Right hindlimb (tissue), 1 donor: ENCODE data around the gene ETDC.

Experiments
- DNase-seq: peaks from one replicate; pipeline ENCODE4 v3.0.0-alpha.2; 2018

ETDC gene

DNA sequence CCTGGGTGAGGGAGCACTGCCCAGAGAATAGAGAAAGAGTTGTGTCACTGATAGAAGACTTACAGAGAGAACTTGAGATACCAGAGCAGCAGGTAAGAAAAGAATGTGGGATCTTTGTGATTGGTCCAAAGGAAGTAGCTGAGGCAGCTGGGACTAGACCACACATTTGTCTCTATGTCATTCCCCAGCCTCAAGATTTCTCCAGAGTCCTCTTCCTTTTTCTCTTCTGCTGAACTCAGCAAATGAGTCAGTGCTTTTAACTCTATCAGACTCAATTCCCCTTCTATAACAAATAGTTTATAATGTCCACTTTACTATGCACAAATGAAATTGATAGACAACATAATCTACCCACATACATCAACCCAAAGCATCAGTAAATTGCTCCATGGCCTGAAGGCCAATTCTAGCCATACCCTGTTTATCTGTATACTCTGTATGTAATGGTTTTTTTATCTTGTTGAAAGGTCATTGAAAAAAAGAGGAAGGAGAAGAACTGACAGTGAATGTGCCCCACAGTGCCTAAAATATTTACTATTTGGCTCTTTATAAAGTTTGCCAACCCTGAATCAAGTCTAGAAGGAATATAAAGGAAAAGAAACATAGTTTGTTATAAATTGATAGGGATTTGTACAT lies 38.2 kb downstream of the ETDC start:
- no peak for DNase-seq

DNA sequence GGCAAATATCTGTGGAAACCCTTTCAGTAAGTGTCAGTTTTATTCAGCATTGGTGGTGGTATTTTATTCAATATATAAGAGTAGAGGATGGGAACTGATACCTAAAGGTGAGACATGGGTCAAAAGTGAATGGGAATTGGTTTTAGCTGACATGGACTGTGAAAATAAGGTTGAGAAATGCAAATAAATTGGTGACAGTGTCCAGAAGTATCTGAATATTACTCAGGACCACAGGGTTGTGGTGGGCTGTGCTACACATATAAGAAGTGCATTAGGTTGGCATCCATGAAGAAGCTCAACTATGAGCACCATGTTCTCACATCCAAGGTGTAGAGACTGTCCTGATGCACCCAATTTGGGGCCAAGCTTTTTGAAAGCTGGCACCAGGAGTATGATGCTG lies 45.0 kb downstream of the ETDC start:
- no peak for DNase-seq
